Naive thymus-derived CD4-positive, alpha-beta T cell (primary cell): ENCODE measurements around the gene CUL4A. TPM values are rescaled to one million over a fixed set of nuclear protein-coding genes. Genes with fewer than 3 reads are reported as not detected.

Experiments
- ATAC-seq: fragments of 150-1000 bp; cut with Tn5 transposase; 2 replicates; pipeline ENCODE4 v1.10.0; 2021; ENCODE audit warnings: mild to moderate bottlenecking, moderate library complexity
- CTCF ChIA-PET: fragments of 350-600 bp; sonication (Branson Sonifier 250); formaldehyde crosslinking; loops from one replicate; lab custom pipeline; 2021; ENCODE audit warnings: antibody characterized with exemption; lab: Charles Lee
- POLR2A ChIA-PET: fragments of 350-600 bp; sonication (Branson Sonifier 250); formaldehyde crosslinking; loops from one replicate; lab custom pipeline; 2021; ENCODE audit warnings: antibody characterized with exemption, inconsistent platforms; lab: Charles Lee
- DNase-seq, 9 donors: peaks; one replicate each; pipeline versions ENCODE4 v3.0.0 to v3.0.0-alpha.2; 2020 to 2022; ENCODE audit warnings: mixed read lengths in 1 of 9
- H3K27ac ChIP-seq: one replicate; pipeline ENCODE4 v1.7.0; 2013; ENCODE audit warnings: mild to moderate bottlenecking, low read depth, low read length, moderate library complexity
- H3K27me3 ChIP-seq, 2 donors: one replicate each; pipeline ENCODE4 v1.7.0; 2013; ENCODE audit warnings: low read length in 2 of 2, mild to moderate bottlenecking in 2 of 2, moderate library complexity in 2 of 2; ENCODE audit not compliant: control insufficient read depth in 2 of 2, insufficient read depth in 2 of 2
- H3K36me3 ChIP-seq, 3 experiments: 1 replicate in 2 of 3; 2 replicates in 1 of 3; pipeline ENCODE4 v1.7.0; 2013; ENCODE audit warnings: low read length in 3 of 3, mild to moderate bottlenecking in 3 of 3, moderate library complexity in 1 of 3; ENCODE audit not compliant: insufficient read depth in 3 of 3, control insufficient read depth in 2 of 3
- H3K4me1 ChIP-seq, 2 donors: one replicate each; pipeline ENCODE4 v1.7.0; 2013; ENCODE audit warnings: low read length in 2 of 2, mild to moderate bottlenecking in 2 of 2, moderate library complexity in 1 of 2; ENCODE audit not compliant: control insufficient read depth in 2 of 2, insufficient read depth in 2 of 2
- H3K4me3 ChIP-seq: 2 replicates; pipeline ENCODE4 v1.7.0; 2013; ENCODE audit warnings: mild to moderate bottlenecking, low read length
- H3K9me3 ChIP-seq, 3 experiments: 1 replicate in 2 of 3; 2 replicates in 1 of 3; pipeline ENCODE4 v1.7.0; 2013; ENCODE audit warnings: low read length in 3 of 3; ENCODE audit not compliant: control insufficient read depth in 2 of 3
- H3K27ac Mint-ChIP-seq, 9 donors: one replicate each; pipeline ENCODE4 v1.8.0; 2020 to 2022; ENCODE audit warnings: mixed read lengths in 9 of 9, mild to moderate bottlenecking in 8 of 9, moderate library complexity in 5 of 9, inconsistent platforms in 2 of 9
- H3K27me3 Mint-ChIP-seq, 5 donors: one replicate each; pipeline ENCODE4 v1.8.0; 2021 to 2022; ENCODE audit warnings: mixed read lengths in 5 of 5, mild to moderate bottlenecking in 1 of 5
- H3K36me3 Mint-ChIP-seq, 5 donors: one replicate each; pipeline ENCODE4 v1.8.0; 2020 to 2022; ENCODE audit warnings: mixed read lengths in 5 of 5, mild to moderate bottlenecking in 3 of 5, inconsistent platforms in 1 of 5
- H3K4me1 Mint-ChIP-seq, 7 donors: one replicate each; pipeline ENCODE4 v1.8.0; 2020 to 2022; ENCODE audit warnings: mixed read lengths in 7 of 7, mild to moderate bottlenecking in 3 of 7, inconsistent platforms in 1 of 7
- H3K4me3 Mint-ChIP-seq, 10 donors: one replicate each; pipeline ENCODE4 v1.8.0; 2020 to 2022; ENCODE audit warnings: mild to moderate bottlenecking in 10 of 10, mixed read lengths in 10 of 10, moderate library complexity in 6 of 10, inconsistent platforms in 2 of 10
- H3K9me3 Mint-ChIP-seq, 11 donors: one replicate each; pipeline ENCODE4 v1.8.0; 2020 to 2022; ENCODE audit warnings: mixed read lengths in 11 of 11, mild to moderate bottlenecking in 4 of 11, inconsistent platforms in 1 of 11, moderate library complexity in 1 of 11
- intact Hi-C, 2 donors: fragments of 100-400 bp; cut with micrococcal nuclease; formaldehyde crosslinking; loops; one replicate each; pipeline ENCODE4 v1.15.1; 2023
- polyA plus RNA-seq, 2 donors: library from polyadenylated mRNA; unstranded; fragments of 300-500 nt; fragmentation: Illumina TruSeq; gene quantifications; one replicate each; pipeline ENCODE4 v1.2.3, GENCODE V29; 2021
- total RNA-seq, 6 experiments: library from RNA in 5 of 6; stranded (reverse) in 5 of 6; gene quantifications; 1 replicate in 5 of 6; 2 replicates in 1 of 6; pipeline ENCODE4 v1.2.3 and lab custom pipeline; 2021 to 2026

CUL4A gene
- total and polyA plus RNA-seq, 7 experiments from 2014 or later: 35.0 to 94.7 (median 77.5) TPM

DNA sequence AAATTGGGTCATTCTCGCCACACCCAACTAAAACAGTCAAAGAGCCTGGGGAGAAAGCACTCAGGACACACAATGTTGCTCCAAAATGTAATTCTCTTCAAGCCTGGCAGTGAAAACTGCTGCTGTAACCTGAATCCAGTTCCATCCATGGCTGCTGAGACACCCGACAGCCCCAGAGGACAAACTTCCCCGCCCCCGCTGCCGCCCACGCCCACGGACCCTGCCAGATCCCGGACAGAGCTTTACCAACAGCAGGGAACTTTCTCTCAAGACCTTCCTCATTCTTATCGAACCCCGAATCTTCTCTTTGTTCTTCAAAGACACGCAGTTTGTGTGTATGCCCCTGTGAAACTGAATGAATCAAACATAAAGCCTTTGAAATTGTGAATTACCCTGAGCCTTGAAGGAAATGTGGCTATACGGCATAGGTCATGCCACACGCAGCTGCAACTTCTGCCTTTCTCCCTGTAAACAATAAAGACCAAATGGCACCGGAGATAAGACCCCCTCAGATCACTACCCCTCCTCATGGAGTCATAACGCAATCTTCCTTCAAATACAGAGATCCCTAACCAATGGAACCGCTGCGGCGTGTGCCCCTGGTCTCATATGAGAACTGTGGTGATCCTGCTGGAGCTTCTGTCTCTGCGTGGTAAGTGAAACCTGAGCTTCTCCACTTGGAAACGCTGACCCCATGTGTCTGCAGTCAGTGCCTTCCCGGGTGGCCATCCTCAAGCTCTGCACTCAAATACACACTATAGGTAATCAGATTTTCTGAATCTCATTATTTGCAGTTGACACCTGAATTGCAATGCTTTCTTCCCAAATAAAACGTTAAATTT, 82.8 kb downstream of the CUL4A start:
- Histone ChIP-seq H3K27me3 (no peaks in the 10 kb centered on the region), H3K9me3 (no peaks in the 10 kb centered on the region), H3K4me1 (peaks cover 4 to 10% of the 10 kb centered on the region in 2 donors), H3K36me3 (no peaks in the 10 kb centered on the region), H3K27ac (no peak overlapping the region), H3K4me3 (peak overlapping the region; percentile 7)
- ChIA-PET CTCF (interaction anchor here (1.0 kb wide), 1 partner anchor 16 kb away, joined by 3 read pairs; no protein-coding TSS in a partner anchor), POLR2A (no interaction called here)
- H3K4me1 Mint-ChIP-seq: peaks cover 15 to 24% (median 19%) of the 10 kb centered on the region in 7 donors
- H3K27ac Mint-ChIP-seq: peak overlapping the region in 1 of 9 donors; percentile 3
- intact Hi-C loops: loop anchor here in 1 of 2 donors (10.0 kb wide), 2 partner anchors 293 to 597 kb away; partner anchors contain the start of genes ATP11A and TFDP1
- H3K27me3 Mint-ChIP-seq: peaks cover 39 to 59% (median 47%) of the 10 kb centered on the region in 5 donors
- peak overlapping the region; percentile 1 to 77 (median 48) for H3K4me3 Mint-ChIP-seq
- DNase-seq (peak in 6 of 9 donors; percentile 10 to 51 (median 19)), ATAC-seq (no peak)
- peaks cover 0 to 11% (median 3%) of the 10 kb centered on the region in 11 donors for H3K9me3 Mint-ChIP-seq
- H3K36me3 Mint-ChIP-seq: peaks cover 0 to 5% (median 4%) of the 10 kb centered on the region in 5 donors

- intact Hi-C loops: loop anchor here in 1 of 2 donors (10.0 kb wide), 2 partner anchors 291 to 599 kb away; partner anchors contain the start of genes ATP11A and TFDP1
- H3K36me3 Mint-ChIP-seq: peaks cover 0 to 5% (median 4%) of the 10 kb centered on the region in 5 donors
- H3K27me3 ChIP-seq: no peaks in the 10 kb centered on the region
- no peak overlapping the region for H3K27ac ChIP-seq
- no peaks in the 10 kb centered on the region for H3K36me3 ChIP-seq
- H3K4me3 Mint-ChIP-seq: no peak overlapping the region
- peaks cover 14 to 21% of the 10 kb centered on the region in 2 donors for H3K4me1 ChIP-seq
- H3K27ac Mint-ChIP-seq: no peak overlapping the region
- peaks cover 0 to 19% (median 3%) of the 10 kb centered on the region in 11 donors for H3K9me3 Mint-ChIP-seq
- ATAC-seq: no peak
- peaks cover 28 to 37% (median 31%) of the 10 kb centered on the region in 7 donors for H3K4me1 Mint-ChIP-seq
- ChIA-PET CTCF (no interaction called here), POLR2A (no interaction called here)
- peaks cover 35 to 63% (median 39%) of the 10 kb centered on the region in 5 donors for H3K27me3 Mint-ChIP-seq
- H3K4me3 ChIP-seq: no peak overlapping the region
- no peak for DNase-seq
- H3K9me3 ChIP-seq: no peaks in the 10 kb centered on the region
These were observed 84.3 kb downstream of the CUL4A start for GRCh38 chr13:113293686-113294085.

- H3K4me1 ChIP-seq: peaks cover 14 to 21% of the 10 kb centered on the region in 2 donors
- ChIA-PET CTCF (no interaction called here), POLR2A (no interaction called here)
- H3K9me3 Mint-ChIP-seq: peaks cover 0 to 19% (median 3%) of the 10 kb centered on the region in 11 donors
- H3K36me3 ChIP-seq: no peaks in the 10 kb centered on the region
- ATAC-seq (no peak), DNase-seq (no peak)
- H3K27me3 ChIP-seq: no peaks in the 10 kb centered on the region
- no peaks in the 10 kb centered on the region for H3K9me3 ChIP-seq
- peak overlapping the region; percentile 88 to 99 (median 96) for H3K4me3 Mint-ChIP-seq
- H3K4me3 ChIP-seq: no peak overlapping the region
- peaks cover 0 to 5% (median 4%) of the 10 kb centered on the region in 5 donors for H3K36me3 Mint-ChIP-seq
- H3K4me1 Mint-ChIP-seq: peaks cover 30 to 47% (median 37%) of the 10 kb centered on the region in 7 donors
- H3K27ac Mint-ChIP-seq: peak overlapping the region in 8 of 9 donors; percentile 85 to 100 (median 100)
- no peak overlapping the region for H3K27ac ChIP-seq
- intact Hi-C loops: loop anchor here in 1 of 2 donors (2.0 to 10.0 kb wide), 3 partner anchors 289 to 601 kb away; partner anchors contain the start of genes ATP11A and TFDP1
- H3K27me3 Mint-ChIP-seq: peaks cover 14 to 48% (median 21%) of the 10 kb centered on the region in 5 donors
These were observed 86.4 kb downstream of the CUL4A start for GRCh38 chr13:113295776-113296175.

DNA sequence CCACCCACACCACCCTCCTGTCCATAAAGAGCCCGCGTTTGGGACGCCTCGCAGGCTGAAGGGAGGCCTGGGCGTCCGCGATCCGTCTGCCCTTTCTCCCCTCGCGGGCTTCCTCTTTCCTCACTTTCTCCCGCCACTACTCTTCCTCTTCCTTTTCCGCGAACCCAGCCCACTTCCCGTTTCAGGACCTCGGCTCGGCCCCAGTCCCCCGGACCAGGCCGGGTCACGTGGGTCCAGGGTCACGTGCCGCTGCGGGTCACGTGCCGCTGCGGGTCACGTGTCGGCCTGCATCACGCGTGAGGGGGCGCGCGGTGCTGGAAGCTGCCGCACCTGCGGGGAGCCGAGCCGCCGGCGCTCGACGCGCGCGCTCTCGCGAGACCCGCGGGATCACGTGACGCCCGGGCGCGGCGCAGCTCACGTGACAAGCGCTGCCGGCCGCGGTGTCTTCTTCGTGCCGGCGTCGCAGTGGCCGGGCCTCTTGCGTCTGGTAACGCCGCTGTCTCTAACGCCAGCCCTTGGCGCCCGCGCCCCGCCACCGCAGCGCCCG, 87.5 kb downstream of the CUL4A start, which contains the start of gene LAMP1:
LAMP1 (plus strand) TSS at position 417 of the 547 bp plus-strand sequence. CDS start 196 bp downstream, outside the sequence.
- H3K4me1 Mint-ChIP-seq: peaks cover 28 to 45% (median 39%) of the 10 kb centered on the region in 7 donors
- peak within 1 kb of the TSS; percentile 88 to 99 (median 98) for H3K4me3 Mint-ChIP-seq
- peaks cover 0 to 19% (median 3%) of the 10 kb centered on the region in 11 donors for H3K9me3 Mint-ChIP-seq
- H3K27ac Mint-ChIP-seq: peak within 1 kb of the TSS; percentile 98 to 100 (median 100)
- H3K36me3 ChIP-seq: no peaks in the 10 kb centered on the region
- POLR2A ChIA-PET: interaction anchor here (1.0 to 2.9 kb wide), 5 partner anchors 16 to 98 kb away, joined by 3 to 16 read pairs (median 4); partner anchors contain the start of genes CUL4A and PCID2
- intact Hi-C loops: loop anchor here (1.0 to 10.0 kb wide), 9 partner anchors 22 to 602 kb away; partner anchors contain the start of genes DCUN1D2 (in 2 of the 2), ATP11A (in 1 of the 2), MCF2L (in 1 of the 2) and PCID2 (in 1 of the 2)
- peaks cover 8 to 38% (median 13%) of the 10 kb centered on the region in 5 donors for H3K27me3 Mint-ChIP-seq
- H3K4me1 ChIP-seq: peaks cover 14 to 19% of the 10 kb centered on the region in 2 donors
- H3K9me3 ChIP-seq: no peaks in the 10 kb centered on the region
- peak within 1 kb of the TSS; percentile 96 for H3K4me3 ChIP-seq
- CTCF ChIA-PET: interaction anchor here (0.6 kb wide), 1 partner anchor 88 kb away, joined by 3 read pairs; no protein-coding TSS in a partner anchor
- peak within 1 kb of the TSS; percentile 90 for H3K27ac ChIP-seq
- peaks cover 0 to 5% (median 4%) of the 10 kb centered on the region in 5 donors for H3K36me3 Mint-ChIP-seq
- ATAC-seq (peak; percentile 92), DNase-seq (peak; percentile 97 to 100 (median 99))
- H3K27me3 ChIP-seq: no peaks in the 10 kb centered on the region

GRCh38 chr13:113297370-113298042, 88.1 kb downstream of the CUL4A start:
- Histone ChIP-seq H3K4me3 (peak overlapping the region; percentile 75), H3K9me3 (no peaks in the 10 kb centered on the region), H3K27me3 (no peaks in the 10 kb centered on the region), H3K27ac (peak overlapping the region; percentile 90), H3K36me3 (peaks cover 0 to under 1% (median 0%) of the 10 kb centered on the region in 3 experiments), H3K4me1 (peaks cover 10 to 13% of the 10 kb centered on the region in 2 donors)
- ChIA-PET CTCF (interaction anchor here (0.6 to 1.0 kb wide), 2 partner anchors 87 to 97 kb away, joined by 3 to 4 read pairs; no protein-coding TSS in a partner anchor), POLR2A (interaction anchor here (0.6 to 2.9 kb wide), 8 partner anchors 12 to 328 kb away, joined by 3 to 16 read pairs (median 4); partner anchors contain the start of genes CUL4A, MCF2L and PCID2)
- DNase-seq (peak; percentile 41 to 66 (median 54)), ATAC-seq (peak; percentile 64)
- H3K27me3 Mint-ChIP-seq: peaks cover 2 to 31% (median 7%) of the 10 kb centered on the region in 5 donors
- H3K4me1 Mint-ChIP-seq: peaks cover 22 to 40% (median 34%) of the 10 kb centered on the region in 7 donors
- H3K36me3 Mint-ChIP-seq: peaks cover 0 to 5% (median 4%) of the 10 kb centered on the region in 5 donors
- peak overlapping the region; percentile 95 to 99 (median 97) for H3K27ac Mint-ChIP-seq
- peaks cover 0 to 19% (median 3%) of the 10 kb centered on the region in 11 donors for H3K9me3 Mint-ChIP-seq
- H3K4me3 Mint-ChIP-seq: peak overlapping the region; percentile 87 to 99 (median 96)
- intact Hi-C loops: loop anchor here (1.0 to 10.0 kb wide), 9 partner anchors 22 to 603 kb away; partner anchors contain the start of genes DCUN1D2 (in 2 of the 2), ATP11A (in 1 of the 2), MCF2L (in 1 of the 2) and PCID2 (in 1 of the 2)
